CD14-positive monocyte (primary cell): ENCODE data around the gene GNAL. TPM values are rescaled to one million over a fixed set of nuclear protein-coding genes. Genes with fewer than 3 reads are reported as not detected.

ENCODE experiments used
- DNase-seq, 3 donors: peaks; one replicate each; pipeline ENCODE4 v3.0.0-alpha.2; 2011 to 2022
- H2AFZ ChIP-seq: 2 replicates; pipeline ENCODE4 v1.6.0; 2012; ENCODE audit warnings: mild to moderate bottlenecking, low read depth, low read length, inconsistent platforms; ENCODE audit not compliant: insufficient read depth, poor library complexity, severe bottlenecking
- H3K27ac ChIP-seq, 2 donors: 1 replicate in 1 of 2; 2 replicates in 1 of 2; pipeline ENCODE4 v1.5.1; 2012 to 2013; ENCODE audit warnings: low read length in 2 of 2, control low read depth in 1 of 2, inconsistent platforms in 1 of 2, low read depth in 1 of 2, mild to moderate bottlenecking in 1 of 2
- H3K27me3 ChIP-seq, 2 donors: one replicate each; pipeline versions ENCODE4 v1.6.0 to v1.6.1; 2011 to 2013; ENCODE audit warnings: low read length in 2 of 2; ENCODE audit not compliant: control insufficient read depth in 2 of 2, insufficient read depth in 2 of 2
- H3K36me3 ChIP-seq, 2 donors: replicated peaks in 1 of 2; 1 replicate in 1 of 2; 2 replicates in 1 of 2; pipeline versions ENCODE4 v1.5.1 to v1.6.1; 2012 to 2013; ENCODE audit warnings: low read length in 2 of 2, control low read depth in 1 of 2, inconsistent platforms in 1 of 2, mild to moderate bottlenecking in 1 of 2; ENCODE audit not compliant: insufficient read depth in 2 of 2, control insufficient read depth in 1 of 2
- H3K4me1 ChIP-seq, 2 donors: 1 replicate in 1 of 2; 2 replicates in 1 of 2; pipeline versions ENCODE4 v1.5.1 to v1.6.1; 2012 to 2013; ENCODE audit warnings: low read length in 2 of 2, control low read depth in 1 of 2, inconsistent platforms in 1 of 2, mild to moderate bottlenecking in 1 of 2, moderate library complexity in 1 of 2; ENCODE audit not compliant: insufficient read depth in 2 of 2, control insufficient read depth in 1 of 2
- H3K4me2 ChIP-seq: replicated peaks from 2 replicates; pipeline ENCODE3; 2012; ENCODE audit warnings: low read length, moderate library complexity, mild to moderate bottlenecking; ENCODE audit not compliant: poor library complexity, severe bottlenecking; ENCODE audit errors: extremely low read depth
- H3K4me3 ChIP-seq, 3 experiments: fragments of 200-600 bp in 1 of 3; sonication (generic) in 1 of 3; replicated peaks in 1 of 3; 1 replicate in 2 of 3; 2 replicates in 1 of 3; pipeline ENCODE4 v1.5.1; 2011 to 2013; ENCODE audit warnings: low read length in 3 of 3, mild to moderate bottlenecking in 3 of 3, control low read depth in 2 of 3, low read depth in 2 of 3, inconsistent platforms in 1 of 3, moderate library complexity in 1 of 3
- H3K79me2 ChIP-seq: 2 replicates; pipeline ENCODE4 v1.6.0; 2012; ENCODE audit warnings: mild to moderate bottlenecking, control low read depth, inconsistent platforms, low read length, moderate library complexity; ENCODE audit not compliant: insufficient read depth
- H3K9ac ChIP-seq: 2 replicates; pipeline ENCODE4 v1.6.0; 2017; ENCODE audit warnings: low read length, mild to moderate bottlenecking; ENCODE audit not compliant: insufficient read depth, poor library complexity, severe bottlenecking
- H3K9me3 ChIP-seq, 2 donors: replicated peaks in 1 of 2; 1 replicate in 1 of 2; 2 replicates in 1 of 2; pipeline versions ENCODE4 v1.5.1 to v1.6.1; 2012 to 2013; ENCODE audit warnings: low read length in 2 of 2, control low read depth in 1 of 2; ENCODE audit not compliant: control insufficient read depth in 1 of 2, insufficient read depth in 1 of 2
- H4K20me1 ChIP-seq: 2 replicates; pipeline ENCODE4 v1.6.0; 2012; ENCODE audit warnings: mild to moderate bottlenecking, low read length, control low read depth, moderate library complexity; ENCODE audit not compliant: insufficient read depth
- H3K27ac Mint-ChIP-seq, 7 donors: one replicate each; pipeline ENCODE4 v1.8.0; 2020; ENCODE audit warnings: mild to moderate bottlenecking in 7 of 7, mixed read lengths in 7 of 7, moderate library complexity in 6 of 7, inconsistent platforms in 2 of 7
- H3K27me3 Mint-ChIP-seq, 3 donors: one replicate each; pipeline ENCODE4 v1.8.0; 2021 to 2022; ENCODE audit warnings: low read depth in 3 of 3, mild to moderate bottlenecking in 3 of 3, mixed read lengths in 3 of 3, moderate library complexity in 3 of 3, inconsistent platforms in 1 of 3
- H3K36me3 Mint-ChIP-seq, 2 donors: one replicate each; pipeline ENCODE4 v1.8.0; 2020; ENCODE audit warnings: mixed read lengths in 2 of 2, inconsistent platforms in 1 of 2, mild to moderate bottlenecking in 1 of 2
- H3K4me1 Mint-ChIP-seq: one replicate; pipeline ENCODE4 v1.8.0; 2020; ENCODE audit warnings: mild to moderate bottlenecking, mixed read lengths
- H3K4me3 Mint-ChIP-seq, 2 donors: one replicate each; pipeline ENCODE4 v1.8.0; 2020; ENCODE audit warnings: mild to moderate bottlenecking in 2 of 2, mixed read lengths in 2 of 2, moderate library complexity in 1 of 2
- H3K9me3 Mint-ChIP-seq, 7 donors: one replicate each; pipeline ENCODE4 v1.8.0; 2020 to 2022; ENCODE audit warnings: mixed read lengths in 7 of 7, mild to moderate bottlenecking in 6 of 7, moderate library complexity in 6 of 7, inconsistent platforms in 2 of 7
- CTCF ChIP-seq: fragments of 200-600 bp; IDR thresholded peaks from one replicate; pipeline ENCODE4 v1.8.0; 2022; ENCODE audit warnings: antibody characterized with exemption, mild to moderate bottlenecking
- WGBS: methylation state at CpG from one replicate; pipeline ENCODE4 v1.1.5; 2013; ENCODE audit warnings: missing lambda C conversion rate; ENCODE audit not compliant: insufficient coverage; 5-methylcytosine and 5-hydroxymethylcytosine counted together
- intact Hi-C, 2 donors: fragments of 100-400 bp; cut with micrococcal nuclease; formaldehyde crosslinking; loops; one replicate each; pipeline versions ENCODE4 v1.15.0 to v1.15.1; 2023
- polyA plus RNA-seq, 3 donors: library from polyadenylated mRNA; depleted of rRNA in 1 of 3; unstranded in 2 of 3; stranded (reverse) in 1 of 3; fragments of 300-500 nt in 2 of 3; fragments of >200 nt in 1 of 3; fragmentation: Illumina TruSeq in 2 of 3; gene quantifications; 1 replicate in 2 of 3; 2 replicates in 1 of 3; pipeline ENCODE4 v1.2.3, GENCODE V29; 2012 to 2021

Gene GNAL
- polyA plus RNA-seq, 3 donors, result 0.01 to 0.03 TPM; not detected in 1

DNA sequence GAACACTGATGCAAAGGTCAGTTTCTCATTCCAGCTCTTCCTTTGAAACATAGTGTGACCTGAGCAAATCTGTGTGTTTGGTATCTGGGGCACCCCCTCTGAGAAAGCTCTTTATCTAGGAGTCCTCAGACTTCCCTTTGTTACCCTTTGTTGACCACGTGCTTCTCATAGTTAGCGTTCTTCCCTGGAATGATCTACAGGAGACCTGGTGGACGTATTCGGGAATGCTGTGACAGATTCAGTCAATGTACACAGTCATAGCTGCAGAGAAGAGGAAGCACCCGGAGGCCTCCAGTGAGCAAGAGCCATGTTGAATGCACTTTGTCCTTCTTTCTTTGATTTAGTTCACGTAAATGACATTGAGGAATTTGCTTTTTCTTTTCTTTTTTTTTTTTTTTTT, 151.4 kb downstream of the GNAL start:
- Mint-ChIP-seq H3K4me1 (peaks cover 5% of the 10 kb centered on the region), H3K36me3 (no peaks in the 10 kb centered on the region), H3K4me3 (no peak overlapping the region), H3K9me3 (peaks cover 0 to 2% (median 0%) of the 10 kb centered on the region in 7 donors), H3K27me3 (peaks cover 0 to 8% (median 6%) of the 10 kb centered on the region in 3 donors), H3K27ac (no peak overlapping the region)
- Histone ChIP-seq H3K4me1 (no peaks in the 10 kb centered on the region), H2AFZ (no peak overlapping the region), H3K27me3 (no peaks in the 10 kb centered on the region), H3K36me3 (no peaks in the 10 kb centered on the region), H3K9ac (no peak overlapping the region), H3K9me3 (no peaks in the 10 kb centered on the region), H4K20me1 (no peaks in the 10 kb centered on the region), H3K4me2 (no peak overlapping the region), H3K27ac (no peak overlapping the region), H3K4me3 (no peak overlapping the region), H3K79me2 (no peaks in the 10 kb centered on the region)
- no peak for DNase-seq
- TF ChIP-seq CTCF, result no peak
- intact Hi-C loops, result no loop called here
- WGBS, result 57% methylated on average over 5 of the region's 6 CpGs

- peaks cover 0 to 2% (median 0%) of the 10 kb centered on the region in 7 donors for H3K9me3 Mint-ChIP-seq
- no peak for TF ChIP-seq CTCF
- no peak for DNase-seq
- Histone ChIP-seq H3K27me3 (no peaks in the 10 kb centered on the region), H3K4me1 (no peaks in the 10 kb centered on the region), H2AFZ (no peak overlapping the region), H3K36me3 (no peaks in the 10 kb centered on the region), H4K20me1 (no peaks in the 10 kb centered on the region), H3K79me2 (no peaks in the 10 kb centered on the region), H3K4me3 (no peak overlapping the region), H3K4me2 (no peak overlapping the region), H3K9me3 (no peaks in the 10 kb centered on the region), H3K27ac (no peak overlapping the region), H3K9ac (no peak overlapping the region)
- H3K36me3 Mint-ChIP-seq, result no peaks in the 10 kb centered on the region
- intact Hi-C loops, result no loop called here
- peaks cover 0 to 7% (median 6%) of the 10 kb centered on the region in 3 donors for H3K27me3 Mint-ChIP-seq
- no peak overlapping the region for H3K4me3 Mint-ChIP-seq
- WGBS, result 82% methylated on average over 5 of the region's 5 CpGs
- H3K4me1 Mint-ChIP-seq, result peaks cover 2% of the 10 kb centered on the region
- no peak overlapping the region for H3K27ac Mint-ChIP-seq
Measured at GRCh38 chr18:11842562-11842961, 153.5 kb downstream of the GNAL start.
